Thoracic aorta (tissue), 2 donors: Measurements from ENCODE around the gene PTPRE. TPM values are rescaled to one million over a fixed set of nuclear protein-coding genes. Genes with fewer than 3 reads are reported as not detected.

Experiments used
- total RNA-seq, 2 donors: library from RNA; depleted of rRNA; stranded (reverse); fragments of >200 nt; gene quantifications; one replicate each; pipeline versions ENCODE4 v1.1.0 to v1.2.3, GENCODE V29; 2016

Gene PTPRE
- total RNA-seq, 2 donors from 2014 or later, result 41.9 to 45.1 TPM

Other genes starting within 250 kb of the PTPRE start
- gene FOXI2, start 169.9 kb upstream of the PTPRE start, total RNA-seq, result under 1 TPM in 1 of 2 donors, not detected in 1; 0.78 TPM
- gene CLRN3, start 14.2 kb upstream of the PTPRE start, total RNA-seq, result not detected
- gene MKI67, start 219.3 kb downstream of the PTPRE start, total RNA-seq, result 1 to 10 TPM in 1 of 2 donors, under 1 TPM in 1; 0.41 to 2.7 TPM